CD8-positive, alpha-beta memory T cell (primary cell): ENCODE results near the gene ACYP2. TPM values are rescaled to one million over a fixed set of nuclear protein-coding genes. Genes with fewer than 3 reads are reported as not detected.

Experiments used
- CTCF ChIA-PET: fragments of 350-600 bp; sonication (Branson Sonifier 250); formaldehyde crosslinking; loops from one replicate; lab custom pipeline; 2021; ENCODE audit warnings: antibody characterized with exemption; lab: Charles Lee
- POLR2A ChIA-PET: fragments of 350-600 bp; sonication (Branson Sonifier 250); formaldehyde crosslinking; loops from one replicate; lab custom pipeline; 2021; ENCODE audit warnings: antibody characterized with exemption; lab: Charles Lee
- DNase-seq, 5 donors: peaks; one replicate each; pipeline versions ENCODE4 v3.0.0 to v3.0.0-alpha.2; 2020 to 2022; ENCODE audit warnings: mixed read lengths in 1 of 5
- H3K27ac ChIP-seq: one replicate; pipeline ENCODE4 v1.7.0; 2013; ENCODE audit warnings: low read depth, mild to moderate bottlenecking, low read length, moderate library complexity
- H3K27me3 ChIP-seq: 2 replicates; pipeline ENCODE4 v1.7.0; 2013; ENCODE audit warnings: low read length, mild to moderate bottlenecking; ENCODE audit not compliant: insufficient read depth, poor library complexity, severe bottlenecking
- H3K36me3 ChIP-seq: 2 replicates; pipeline ENCODE4 v1.7.0; 2013; ENCODE audit warnings: mild to moderate bottlenecking, low read length, moderate library complexity; ENCODE audit not compliant: insufficient read depth
- H3K4me1 ChIP-seq: 2 replicates; pipeline ENCODE4 v1.7.0; 2013; ENCODE audit warnings: mild to moderate bottlenecking, low read length, moderate library complexity; ENCODE audit not compliant: insufficient read depth
- H3K4me3 ChIP-seq: 2 replicates; pipeline ENCODE4 v1.7.0; 2013; ENCODE audit warnings: mild to moderate bottlenecking, low read length
- H3K9me3 ChIP-seq: 2 replicates; pipeline ENCODE4 v1.7.0; 2013; ENCODE audit warnings: mild to moderate bottlenecking, low read length
- H3K27ac Mint-ChIP-seq, 8 donors: one replicate each; pipeline ENCODE4 v1.8.0; 2020 to 2021; ENCODE audit warnings: mixed read lengths in 8 of 8, mild to moderate bottlenecking in 6 of 8, inconsistent platforms in 3 of 8, moderate library complexity in 3 of 8
- H3K27me3 Mint-ChIP-seq, 2 donors: one replicate each; pipeline ENCODE4 v1.8.0; 2020 to 2021; ENCODE audit warnings: mixed read lengths in 2 of 2, mild to moderate bottlenecking in 1 of 2, moderate library complexity in 1 of 2
- H3K36me3 Mint-ChIP-seq, 3 donors: one replicate each; pipeline ENCODE4 v1.8.0; 2020 to 2021; ENCODE audit warnings: mixed read lengths in 3 of 3, inconsistent platforms in 1 of 3, mild to moderate bottlenecking in 1 of 3
- H3K4me1 Mint-ChIP-seq, 3 donors: one replicate each; pipeline ENCODE4 v1.8.0; 2020 to 2021; ENCODE audit warnings: mixed read lengths in 3 of 3, inconsistent platforms in 1 of 3, mild to moderate bottlenecking in 1 of 3
- H3K4me3 Mint-ChIP-seq, 7 donors: one replicate each; pipeline ENCODE4 v1.8.0; 2020 to 2021; ENCODE audit warnings: mixed read lengths in 7 of 7, mild to moderate bottlenecking in 6 of 7, moderate library complexity in 4 of 7, inconsistent platforms in 2 of 7
- H3K9me3 Mint-ChIP-seq, 5 donors: one replicate each; pipeline ENCODE4 v1.8.0; 2020 to 2022; ENCODE audit warnings: mixed read lengths in 5 of 5, mild to moderate bottlenecking in 3 of 5, moderate library complexity in 2 of 5, inconsistent platforms in 1 of 5
- polyA plus RNA-seq: library from polyadenylated mRNA; unstranded; fragments of 300-500 nt; fragmentation: Illumina TruSeq; gene quantifications from one replicate; pipeline ENCODE4 v1.2.3, GENCODE V29; 2021
- total RNA-seq, 2 experiments: library from RNA; stranded (reverse); gene quantifications; one replicate each; pipeline ENCODE4 v1.2.3, GENCODE V29; 2021

The ACYP2 gene
- total and polyA plus RNA-seq, 3 experiments from 2014 or later: 8.8 to 12.6 (median 10.3) TPM

GRCh38 chr2:54166121-54166773 is 50.8 kb downstream of the ACYP2 start:
- Histone ChIP-seq H3K27ac (no peak overlapping the region), H3K9me3 (no peaks in the 10 kb centered on the region), H3K36me3 (no peaks in the 10 kb centered on the region), H3K27me3 (no peaks in the 10 kb centered on the region), H3K4me3 (no peak overlapping the region), H3K4me1 (no peaks in the 10 kb centered on the region)
- ChIA-PET POLR2A (no interaction called here), CTCF (no interaction called here)
- H3K4me3 Mint-ChIP-seq: no peak overlapping the region
- H3K36me3 Mint-ChIP-seq: peaks cover 12 to 22% (median 19%) of the 10 kb centered on the region in 3 donors
- no peaks in the 10 kb centered on the region for H3K27me3 Mint-ChIP-seq
- H3K27ac Mint-ChIP-seq: no peak overlapping the region
- no peak for DNase-seq
- H3K9me3 Mint-ChIP-seq: no peaks in the 10 kb centered on the region
- no peaks in the 10 kb centered on the region for H3K4me1 Mint-ChIP-seq

GRCh38 chr2:54176577-54176976 is 61.2 kb downstream of the ACYP2 start:
- peaks cover 1 to 11% (median 3%) of the 10 kb centered on the region in 3 donors for H3K36me3 Mint-ChIP-seq

GRCh38 chr2:54183281-54183680 is 67.9 kb downstream of the ACYP2 start:
- no peaks in the 10 kb centered on the region for H3K36me3 ChIP-seq
- Mint-ChIP-seq H3K4me1 (no peaks in the 10 kb centered on the region), H3K9me3 (no peaks in the 10 kb centered on the region), H3K36me3 (peaks cover 3 to 11% (median 6%) of the 10 kb centered on the region in 3 donors), H3K27ac (no peak overlapping the region), H3K27me3 (no peaks in the 10 kb centered on the region), H3K4me3 (no peak overlapping the region)
- no peaks in the 10 kb centered on the region for H3K27me3 ChIP-seq
- H3K4me1 ChIP-seq: no peaks in the 10 kb centered on the region
- no peaks in the 10 kb centered on the region for H3K9me3 ChIP-seq
- no peak overlapping the region for H3K27ac ChIP-seq
- no peak overlapping the region for H3K4me3 ChIP-seq
- no peak for DNase-seq
- ChIA-PET CTCF (no interaction called here), POLR2A (no interaction called here)

More at GRCh38 chr2:54176577-54176976, 61.2 kb downstream of the ACYP2 start:
- H3K9me3 Mint-ChIP-seq: no peaks in the 10 kb centered on the region
- POLR2A ChIA-PET: no interaction called here
- Histone ChIP-seq H3K36me3 (no peaks in the 10 kb centered on the region), H3K4me1 (no peaks in the 10 kb centered on the region), H3K27me3 (no peaks in the 10 kb centered on the region), H3K9me3 (no peaks in the 10 kb centered on the region), H3K27ac (no peak overlapping the region), H3K4me3 (no peak overlapping the region)
- CTCF ChIA-PET: no interaction called here
- H3K27me3 Mint-ChIP-seq: no peaks in the 10 kb centered on the region
- peak overlapping the region in 1 of 8 donors; percentile 51 for H3K27ac Mint-ChIP-seq
- DNase-seq: no peak
- peaks cover 0 to 2% (median 0%) of the 10 kb centered on the region in 3 donors for H3K4me1 Mint-ChIP-seq
- H3K4me3 Mint-ChIP-seq: no peak overlapping the region

- no peak overlapping the region for H3K27ac Mint-ChIP-seq
- H3K27me3 Mint-ChIP-seq: no peaks in the 10 kb centered on the region
- POLR2A ChIA-PET: no interaction called here
- DNase-seq: no peak
- Histone ChIP-seq H3K4me3 (no peak overlapping the region), H3K36me3 (no peaks in the 10 kb centered on the region), H3K4me1 (no peaks in the 10 kb centered on the region), H3K27me3 (no peaks in the 10 kb centered on the region), H3K27ac (no peak overlapping the region), H3K9me3 (no peaks in the 10 kb centered on the region)
- no peaks in the 10 kb centered on the region for H3K9me3 Mint-ChIP-seq
- peaks cover 8 to 15% (median 9%) of the 10 kb centered on the region in 3 donors for H3K36me3 Mint-ChIP-seq
- CTCF ChIA-PET: no interaction called here
- no peaks in the 10 kb centered on the region for H3K4me1 Mint-ChIP-seq
- H3K4me3 Mint-ChIP-seq: no peak overlapping the region
These were observed 68.6 kb downstream of the ACYP2 start for GRCh38 chr2:54183972-54184371.

GRCh38 chr2:54185105-54185504 is 69.7 kb downstream of the ACYP2 start:
- H3K27ac Mint-ChIP-seq: no peak overlapping the region
- no peak overlapping the region for H3K4me3 Mint-ChIP-seq
- H3K4me3 ChIP-seq: no peak overlapping the region
- no peaks in the 10 kb centered on the region for H3K9me3 Mint-ChIP-seq
- no peaks in the 10 kb centered on the region for H3K4me1 Mint-ChIP-seq
- POLR2A ChIA-PET: no interaction called here
- H3K27ac ChIP-seq: no peak overlapping the region
- H3K36me3 Mint-ChIP-seq: peaks cover 8 to 16% (median 12%) of the 10 kb centered on the region in 3 donors
- no peaks in the 10 kb centered on the region for H3K4me1 ChIP-seq
- no peaks in the 10 kb centered on the region for H3K27me3 ChIP-seq
- H3K36me3 ChIP-seq: no peaks in the 10 kb centered on the region
- CTCF ChIA-PET: interaction anchor here (1.1 to 1.3 kb wide), 2 partner anchors 10 to 23 kb away, joined by 3 read pairs; no protein-coding TSS in a partner anchor
- H3K27me3 Mint-ChIP-seq: no peaks in the 10 kb centered on the region
- no peak for DNase-seq
- H3K9me3 ChIP-seq: no peaks in the 10 kb centered on the region

DNA sequence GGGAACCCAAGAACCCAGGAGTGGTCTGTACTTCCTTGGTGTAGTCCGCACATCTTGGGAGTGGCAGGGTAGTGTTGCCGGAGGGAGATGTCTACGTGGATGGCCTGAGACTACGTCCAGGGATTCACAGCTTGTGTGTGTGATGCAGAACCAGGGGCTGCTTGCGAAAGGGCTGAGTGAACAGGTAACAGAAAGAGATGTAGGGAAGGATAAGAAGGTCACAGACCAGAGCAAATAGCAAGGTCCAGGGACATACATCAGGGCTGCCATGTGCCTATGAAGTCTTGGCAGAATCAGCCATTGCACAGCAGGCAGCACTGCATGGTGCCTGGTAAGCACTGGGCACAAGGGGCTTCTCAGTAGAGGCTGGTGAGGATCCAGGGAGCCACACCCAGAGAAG is 71.9 kb downstream of the ACYP2 start:
- DNase-seq: no peak
- no peaks in the 10 kb centered on the region for H3K4me1 Mint-ChIP-seq
- Histone ChIP-seq H3K27ac (no peak overlapping the region), H3K4me1 (no peaks in the 10 kb centered on the region), H3K9me3 (no peaks in the 10 kb centered on the region), H3K36me3 (no peaks in the 10 kb centered on the region), H3K4me3 (no peak overlapping the region), H3K27me3 (no peaks in the 10 kb centered on the region)
- no peak overlapping the region for H3K27ac Mint-ChIP-seq
- H3K9me3 Mint-ChIP-seq: no peaks in the 10 kb centered on the region
- ChIA-PET CTCF (no interaction called here), POLR2A (no interaction called here)
- peaks cover 8 to 15% (median 14%) of the 10 kb centered on the region in 3 donors for H3K36me3 Mint-ChIP-seq
- H3K4me3 Mint-ChIP-seq: no peak overlapping the region
- no peaks in the 10 kb centered on the region for H3K27me3 Mint-ChIP-seq

DNA sequence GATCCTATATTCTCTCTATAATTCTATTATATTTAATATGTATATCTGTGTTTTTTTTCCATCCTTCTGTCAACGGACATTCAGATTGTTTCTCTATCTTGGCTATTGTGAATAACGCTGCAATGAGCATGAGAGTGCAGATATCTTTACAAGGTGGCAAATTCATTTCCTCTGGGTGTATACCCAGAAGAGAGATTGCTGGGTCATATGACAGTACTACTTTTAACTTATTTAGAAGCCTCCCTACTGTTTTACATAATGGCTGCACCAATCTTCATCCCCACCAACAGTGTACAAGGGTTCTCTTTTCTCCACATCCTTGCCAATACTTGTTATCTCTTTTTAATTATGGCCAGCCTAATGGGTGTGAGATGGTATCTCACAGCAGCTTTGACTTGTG is 74.1 kb downstream of the ACYP2 start:
- Histone ChIP-seq H3K27me3 (no peaks in the 10 kb centered on the region), H3K9me3 (no peaks in the 10 kb centered on the region), H3K4me3 (no peak overlapping the region), H3K27ac (no peak overlapping the region), H3K36me3 (no peaks in the 10 kb centered on the region), H3K4me1 (no peaks in the 10 kb centered on the region)
- Mint-ChIP-seq H3K27me3 (no peaks in the 10 kb centered on the region), H3K9me3 (no peaks in the 10 kb centered on the region), H3K4me3 (no peak overlapping the region), H3K4me1 (no peaks in the 10 kb centered on the region), H3K27ac (no peak overlapping the region), H3K36me3 (peaks cover 8 to 12% (median 12%) of the 10 kb centered on the region in 3 donors)
- ChIA-PET POLR2A (no interaction called here), CTCF (no interaction called here)
- DNase-seq: no peak

GRCh38 chr2:54191361-54192135 is 76.1 kb downstream of the ACYP2 start:
- CTCF ChIA-PET: no interaction called here
- Mint-ChIP-seq H3K27me3 (no peaks in the 10 kb centered on the region), H3K4me3 (no peak overlapping the region)

More at GRCh38 chr2:54191361-54192135, 76.1 kb downstream of the ACYP2 start:
- DNase-seq: no peak
- H3K27ac ChIP-seq: no peak overlapping the region
- no peaks in the 10 kb centered on the region for H3K4me1 Mint-ChIP-seq
- H3K27me3 ChIP-seq: no peaks in the 10 kb centered on the region
- peaks cover 4 to 15% (median 11%) of the 10 kb centered on the region in 3 donors for H3K36me3 Mint-ChIP-seq
- H3K27ac Mint-ChIP-seq: no peak overlapping the region
- H3K9me3 Mint-ChIP-seq: no peaks in the 10 kb centered on the region
- no peak overlapping the region for H3K4me3 ChIP-seq
- no peaks in the 10 kb centered on the region for H3K36me3 ChIP-seq
- POLR2A ChIA-PET: no interaction called here
- no peaks in the 10 kb centered on the region for H3K4me1 ChIP-seq
- no peaks in the 10 kb centered on the region for H3K9me3 ChIP-seq
